ENCODE data around the gene TRAPPC14. TPM values are rescaled to one million over a fixed set of nuclear protein-coding genes. Genes with fewer than 3 reads are reported as not detected.
A peak's percentile ranks its signal among the peaks of the same experiment; 100 is the strongest.

The TRAPPC14 gene
- polyA plus RNA-seq, 1 experiment: 5.8 TPM

DNA sequence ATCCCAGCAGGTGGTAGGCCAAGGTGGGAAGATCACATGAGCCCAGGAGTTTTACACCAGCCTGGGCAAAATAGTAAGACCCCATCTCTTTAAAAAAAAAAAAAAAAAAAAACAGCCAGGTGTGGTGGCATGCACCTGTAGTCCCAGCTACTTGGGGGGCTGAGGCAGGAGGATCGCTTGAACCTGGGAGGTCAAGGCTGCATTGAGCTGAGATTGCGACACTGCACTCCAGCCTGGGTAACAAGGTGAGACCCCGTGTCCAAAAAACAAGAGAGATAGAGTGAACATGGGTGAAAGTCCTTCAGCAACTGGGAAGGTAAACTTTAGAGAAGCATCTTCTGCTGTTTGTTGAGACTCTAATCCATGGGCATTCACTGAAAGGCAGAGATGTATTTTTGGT, 16.1 kb downstream of the TRAPPC14 start:
- ChIA-PET POLR2A (no interaction called here), CTCF (interaction anchor here (0.9 to 5.1 kb wide), 2 partner anchors 12 to 17 kb away, joined by 3 to 49 read pairs; no protein-coding TSS in a partner anchor)
- Histone ChIP-seq H3K27me3 (ENCODE audit: control insufficient read depth, insufficient read depth, low read length) (no peaks in the 10 kb centered on the region), H3K4me3 (ENCODE audit: low read depth, low read length) (no peak overlapping the region), H3K36me3 (ENCODE audit: control insufficient read depth, insufficient read depth, low read length) (no peaks in the 10 kb centered on the region)
- DNase-seq (ENCODE audit: low read depth): no peak
- TF ChIP-seq CTCF (IDR thresholded peaks at IDR 0.05; ENCODE audit: insufficient read depth, low read depth, low read length): no peak

DNA sequence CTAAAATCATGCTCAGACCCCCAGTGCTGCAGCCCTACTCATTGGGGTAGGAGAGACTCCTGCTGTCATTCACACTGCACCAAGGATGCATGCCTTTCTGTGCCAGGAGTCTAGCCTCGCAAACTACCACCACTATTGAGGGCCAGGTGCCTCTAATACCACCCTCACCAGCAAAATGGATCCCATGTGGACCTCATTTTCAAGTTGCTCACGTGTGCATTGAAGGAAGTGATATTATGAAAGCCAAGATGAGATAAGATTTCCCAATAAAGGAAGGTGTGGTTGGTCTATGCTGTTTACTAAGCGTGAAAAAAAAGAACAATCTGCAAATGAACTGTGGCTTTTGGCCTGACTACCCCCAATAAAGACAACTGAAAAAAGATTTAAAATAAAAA, 17.0 kb downstream of the TRAPPC14 start:
- Histone ChIP-seq H3K36me3 (ENCODE audit: control insufficient read depth, insufficient read depth, low read length) (no peaks in the 10 kb centered on the region), H3K4me3 (ENCODE audit: low read depth, low read length) (no peak overlapping the region), H3K27me3 (ENCODE audit: control insufficient read depth, insufficient read depth, low read length) (no peaks in the 10 kb centered on the region)
- CTCF ChIA-PET: interaction anchor here (5.1 kb wide), 1 partner anchor 11 kb away, joined by 49 read pairs; no protein-coding TSS in a partner anchor
- no peak for TF ChIP-seq CTCF (IDR thresholded peaks at IDR 0.05; ENCODE audit: insufficient read depth, low read depth, low read length)
- POLR2A ChIA-PET: no interaction called here
- no peak for DNase-seq (ENCODE audit: low read depth)

DNA sequence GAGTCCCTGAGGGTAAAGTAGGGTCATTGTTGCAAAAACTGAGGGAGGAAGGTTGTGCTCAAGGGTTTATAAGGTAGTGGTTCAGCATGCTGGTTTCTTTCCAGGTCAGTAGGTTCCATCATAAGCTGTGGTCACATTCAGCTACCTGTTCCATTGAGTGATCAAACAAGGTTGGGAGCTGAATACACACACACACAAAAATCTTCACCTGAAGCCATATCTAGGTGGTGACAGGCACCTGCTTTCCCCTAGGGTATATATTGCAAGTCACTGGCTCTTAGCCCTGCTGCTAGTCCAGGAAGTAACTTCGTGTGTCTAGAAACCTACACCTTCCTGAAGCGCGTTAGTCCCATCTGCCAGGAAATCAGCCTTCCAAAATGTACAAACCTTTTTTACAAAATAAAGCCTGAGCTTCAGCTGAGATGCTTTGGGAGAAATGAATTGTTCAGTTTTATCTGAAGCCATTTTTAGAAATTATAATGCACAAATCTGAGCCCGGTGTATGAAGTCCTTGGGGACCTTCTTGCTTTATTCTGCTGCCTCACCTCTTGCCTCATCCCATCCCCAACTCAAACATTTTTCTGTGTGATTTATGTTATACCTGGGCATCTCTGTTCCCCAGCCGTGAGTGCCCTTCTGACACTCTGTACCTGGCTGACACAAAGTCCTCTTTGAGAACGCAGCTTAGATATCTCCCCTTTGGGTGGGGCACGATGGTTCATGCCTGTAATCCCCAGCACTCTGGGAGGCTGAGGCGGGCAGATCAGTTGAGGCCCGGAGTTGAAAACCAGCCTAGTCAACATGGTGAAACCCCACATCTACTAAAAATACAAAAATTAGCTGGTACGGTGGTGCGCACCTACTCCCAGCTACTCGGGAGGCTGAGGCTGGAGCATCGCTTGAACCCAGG, 20.4 kb downstream of the TRAPPC14 start:
- CTCF ChIA-PET: interaction anchor here (0.5 to 1.0 kb wide), 3 partner anchors 13 to 77 kb away, joined by 3 read pairs; no protein-coding TSS in a partner anchor
- DNase-seq (ENCODE audit: low read depth): no peak
- POLR2A ChIA-PET: no interaction called here

DNA sequence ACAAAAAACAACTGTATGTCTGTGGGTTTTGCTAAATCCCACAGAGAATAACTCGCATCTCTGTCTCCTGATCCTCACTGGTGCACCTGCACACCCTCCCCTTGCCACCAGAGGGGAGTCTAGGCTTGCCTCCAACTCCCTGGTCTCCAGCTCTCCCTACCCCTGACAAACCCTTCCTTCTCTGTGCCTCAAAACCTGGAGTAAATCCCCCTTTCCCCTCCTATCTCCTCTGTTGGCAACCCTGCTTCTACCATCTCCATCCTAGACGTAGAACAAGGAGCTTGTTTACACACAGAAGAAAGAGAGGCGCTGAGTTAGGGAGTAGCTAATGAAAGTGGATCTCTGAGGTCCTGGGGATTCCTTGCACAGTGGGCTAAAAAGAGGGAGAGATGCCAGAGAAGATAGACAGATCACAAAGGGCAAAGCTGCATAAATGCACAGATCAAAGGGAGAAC, 25.8 kb downstream of the TRAPPC14 start:
- Histone ChIP-seq H3K4me3 (ENCODE audit: low read depth, low read length) (no peak overlapping the region), H3K27me3 (ENCODE audit: control insufficient read depth, insufficient read depth, low read length) (no peaks in the 10 kb centered on the region), H3K36me3 (ENCODE audit: control insufficient read depth, insufficient read depth, low read length) (no peaks in the 10 kb centered on the region)
- CTCF ChIA-PET: interaction anchor here (0.6 to 9.6 kb wide), 29 partner anchors 9 to 275 kb away, joined by 3 to 147 read pairs (median 4); partner anchors contain the start of genes AP4M1, GAL3ST4, GPC2 and LAMTOR4
- POLR2A ChIA-PET: no interaction called here
- TF ChIP-seq CTCF (IDR thresholded peaks at IDR 0.05; ENCODE audit: insufficient read depth, low read depth, low read length): peak; percentile 92
- no peak for DNase-seq (ENCODE audit: low read depth)

More for the DNA sequence above, 20.4 kb downstream of the TRAPPC14 start:
- TF ChIP-seq CTCF (IDR thresholded peaks at IDR 0.05; ENCODE audit: insufficient read depth, low read depth, low read length): no peak
- Histone ChIP-seq H3K4me3 (ENCODE audit: low read depth, low read length) (no peak overlapping the region), H3K36me3 (ENCODE audit: control insufficient read depth, insufficient read depth, low read length) (no peaks in the 10 kb centered on the region), H3K27me3 (ENCODE audit: control insufficient read depth, insufficient read depth, low read length) (no peaks in the 10 kb centered on the region)

DNA sequence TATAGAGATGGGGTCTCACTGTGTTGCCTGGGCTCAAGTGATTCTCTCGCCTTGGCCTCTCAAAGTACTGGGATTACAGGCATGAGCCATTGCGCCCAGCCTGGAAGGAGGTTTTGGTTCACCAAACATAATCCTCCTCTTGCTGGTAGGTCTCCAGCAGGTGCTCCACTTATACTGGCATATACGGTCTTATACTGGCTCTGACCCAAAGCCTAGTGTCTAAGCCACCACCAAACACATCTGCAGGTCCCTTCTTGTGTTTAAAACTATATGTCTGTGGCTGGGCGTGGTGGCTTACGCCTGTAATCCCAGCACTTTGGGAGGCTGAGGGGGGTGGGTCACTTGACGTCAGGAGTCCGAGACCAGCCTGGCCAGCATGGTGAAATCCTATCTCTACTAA, 26.4 kb downstream of the TRAPPC14 start:
- no peak overlapping the region for H3K4me3 ChIP-seq (ENCODE audit: low read depth, low read length)
- no peak for DNase-seq (ENCODE audit: low read depth)
- ChIA-PET CTCF (interaction anchor here (0.6 to 9.6 kb wide), 30 partner anchors 9 to 275 kb away, joined by 3 to 147 read pairs (median 4); partner anchors contain the start of genes AP4M1, AZGP1, GAL3ST4 and LAMTOR4), POLR2A (no interaction called here)
- no peak for TF ChIP-seq CTCF (IDR thresholded peaks at IDR 0.05; ENCODE audit: insufficient read depth, low read depth, low read length)
- no peaks in the 10 kb centered on the region for H3K27me3 ChIP-seq (ENCODE audit: control insufficient read depth, insufficient read depth, low read length)
- no peaks in the 10 kb centered on the region for H3K36me3 ChIP-seq (ENCODE audit: control insufficient read depth, insufficient read depth, low read length)

Measured in BJ (cell line).